ENCODE measurements around the gene COMT. TPM values are rescaled to one million over a fixed set of nuclear protein-coding genes. Genes with fewer than 3 reads are reported as not detected.

The COMT gene
- total and polyA plus RNA-seq, 2 donors from 2014 or later = 118 to 244 TPM

DNA sequence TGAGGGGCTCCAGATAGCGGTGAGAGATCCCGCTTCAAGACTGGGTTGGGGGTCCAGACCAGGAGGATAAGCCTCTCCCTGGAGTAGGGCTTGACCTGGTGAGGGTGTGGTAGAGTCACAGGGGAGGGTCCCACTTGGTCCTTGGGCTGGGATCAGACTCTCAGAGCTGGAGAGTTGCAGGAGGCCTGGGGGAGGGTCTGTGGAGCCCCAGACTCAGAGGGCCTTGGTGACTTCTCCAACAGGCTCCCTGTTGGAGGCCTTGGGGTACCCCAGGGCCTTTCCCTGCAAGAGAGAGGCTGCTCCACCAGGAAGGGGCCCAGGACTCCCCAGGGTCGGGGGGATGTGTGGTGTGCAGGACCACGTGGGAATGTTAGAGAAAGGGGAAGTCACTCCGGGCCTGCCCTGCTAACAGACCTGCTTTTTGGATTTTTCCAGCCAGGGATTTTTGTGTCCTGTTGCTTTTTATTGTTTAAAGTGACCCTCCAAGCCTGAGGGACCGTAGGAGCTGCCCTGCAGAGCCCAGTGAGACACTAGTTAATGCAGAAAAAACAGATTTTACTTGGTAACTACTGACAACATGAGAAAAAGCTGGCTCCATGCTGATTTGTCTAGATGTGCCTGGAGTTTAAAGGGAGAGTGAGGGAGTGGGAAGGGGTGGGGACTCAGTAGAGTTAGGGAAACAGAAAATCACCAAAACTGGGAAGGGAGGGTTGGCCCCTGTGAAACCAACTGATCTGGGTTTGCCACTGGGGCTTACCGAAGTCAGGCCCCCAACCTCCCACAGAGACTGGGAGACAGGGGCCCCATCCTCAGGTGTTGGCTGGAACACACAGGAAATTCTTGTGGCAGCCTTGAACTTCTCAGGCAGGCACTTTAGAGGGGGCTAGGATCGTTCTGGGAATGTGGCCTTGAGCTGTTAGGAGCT lies 847 bp downstream of the COMT start:
- intact Hi-C loops (cut with DNase I) = no loop called here
- FAIRE-seq = no peak
- peak; percentile 38 to 83 (median 70) for DNase-seq
- Histone ChIP-seq H3K9me3 (ENCODE audit: control insufficient read depth in 2 of 3, insufficient read depth in 1 of 3, low read length in 3 of 3) (no peaks in the 10 kb centered on the region), H3K4me3 (ENCODE audit: low read length in 3 of 3) (peak overlapping the region; percentile 71 to 90 (median 83)), H3K4me1 (ENCODE audit: control insufficient read depth in 2 of 3, insufficient read depth in 2 of 3, low read depth in 1 of 3, low read length in 3 of 3) (peaks cover 0 to 22% (median 13%) of the 10 kb centered on the region in 3 donors), H3K27me3 (ENCODE audit: control insufficient read depth, insufficient read depth, low read length) (no peaks in the 10 kb centered on the region), H3K9ac (ENCODE audit: low read length in 3 of 3) (peak overlapping the region; percentile 53 to 98 (median 77)), H3K36me3 (ENCODE audit: control insufficient read depth in 2 of 3, insufficient read depth in 3 of 3, low read length in 3 of 3) (no peaks in the 10 kb centered on the region), H3K27ac (ENCODE audit: low read depth in 2 of 2, low read length in 2 of 2) (peak overlapping the region; percentile 89 to 96)
- TF ChIP-seq, protein P1, sequence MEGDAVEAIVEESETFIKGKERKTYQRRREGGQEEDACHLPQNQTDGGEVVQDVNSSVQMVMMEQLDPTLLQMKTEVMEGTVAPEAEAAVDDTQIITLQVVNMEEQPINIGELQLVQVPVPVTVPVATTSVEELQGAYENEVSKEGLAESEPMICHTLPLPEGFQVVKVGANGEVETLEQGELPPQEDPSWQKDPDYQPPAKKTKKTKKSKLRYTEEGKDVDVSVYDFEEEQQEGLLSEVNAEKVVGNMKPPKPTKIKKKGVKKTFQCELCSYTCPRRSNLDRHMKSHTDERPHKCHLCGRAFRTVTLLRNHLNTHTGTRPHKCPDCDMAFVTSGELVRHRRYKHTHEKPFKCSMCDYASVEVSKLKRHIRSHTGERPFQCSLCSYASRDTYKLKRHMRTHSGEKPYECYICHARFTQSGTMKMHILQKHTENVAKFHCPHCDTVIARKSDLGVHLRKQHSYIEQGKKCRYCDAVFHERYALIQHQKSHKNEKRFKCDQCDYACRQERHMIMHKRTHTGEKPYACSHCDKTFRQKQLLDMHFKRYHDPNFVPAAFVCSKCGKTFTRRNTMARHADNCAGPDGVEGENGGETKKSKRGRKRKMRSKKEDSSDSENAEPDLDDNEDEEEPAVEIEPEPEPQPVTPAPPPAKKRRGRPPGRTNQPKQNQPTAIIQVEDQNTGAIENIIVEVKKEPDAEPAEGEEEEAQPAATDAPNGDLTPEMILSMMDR (IDR thresholded peaks at IDR 0.05; ENCODE audit: borderline replicate concordance, extremely low read depth, insufficient read depth) = no peak

DNA sequence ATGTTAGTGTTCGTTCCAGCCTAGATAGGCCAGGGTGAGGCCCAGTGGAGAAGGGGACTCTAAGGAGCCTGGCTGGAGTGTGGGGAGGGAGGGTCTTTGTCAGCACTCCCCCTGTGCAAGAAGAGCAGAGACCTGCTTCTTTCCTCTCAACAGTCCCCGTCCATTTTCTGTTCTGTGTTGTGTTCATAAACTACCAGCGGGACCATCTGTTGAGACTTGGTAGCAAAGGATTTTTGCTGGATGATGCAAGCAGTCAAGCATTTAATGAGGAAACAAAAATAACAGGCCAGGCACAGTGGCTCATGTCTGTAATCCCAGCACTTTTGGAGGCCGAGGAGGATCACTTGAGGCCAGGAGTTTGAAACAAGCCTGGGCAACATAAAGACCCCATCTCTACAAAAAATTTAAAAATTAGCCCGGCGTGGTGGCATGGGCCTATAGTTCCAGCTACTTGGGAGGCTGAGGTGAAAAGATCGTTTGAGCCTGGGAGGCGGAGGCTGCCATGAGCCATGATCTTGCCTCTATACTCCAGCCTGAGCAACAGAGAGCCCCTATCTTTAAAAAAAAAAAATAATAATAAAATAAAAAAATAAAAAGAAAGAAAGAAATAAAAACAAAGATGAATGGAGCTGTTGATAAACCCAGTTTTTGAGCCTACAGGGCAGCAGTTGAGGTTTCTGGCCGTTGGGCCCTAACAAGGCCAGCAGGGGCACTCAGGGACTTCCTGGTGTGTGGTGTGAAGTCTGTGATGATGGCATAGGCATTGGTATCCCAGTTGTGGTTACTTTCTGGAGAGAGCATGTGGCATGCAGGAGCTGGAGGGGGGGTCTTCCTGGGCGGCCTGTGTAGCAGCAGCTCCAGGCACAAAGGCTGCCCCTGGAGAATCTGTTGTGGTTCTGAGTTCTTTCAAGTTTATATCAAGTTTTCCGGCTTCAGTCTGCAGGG lies 1.8 kb downstream of the COMT start:
- intact Hi-C loops (cut with DNase I) = no loop called here

DNA sequence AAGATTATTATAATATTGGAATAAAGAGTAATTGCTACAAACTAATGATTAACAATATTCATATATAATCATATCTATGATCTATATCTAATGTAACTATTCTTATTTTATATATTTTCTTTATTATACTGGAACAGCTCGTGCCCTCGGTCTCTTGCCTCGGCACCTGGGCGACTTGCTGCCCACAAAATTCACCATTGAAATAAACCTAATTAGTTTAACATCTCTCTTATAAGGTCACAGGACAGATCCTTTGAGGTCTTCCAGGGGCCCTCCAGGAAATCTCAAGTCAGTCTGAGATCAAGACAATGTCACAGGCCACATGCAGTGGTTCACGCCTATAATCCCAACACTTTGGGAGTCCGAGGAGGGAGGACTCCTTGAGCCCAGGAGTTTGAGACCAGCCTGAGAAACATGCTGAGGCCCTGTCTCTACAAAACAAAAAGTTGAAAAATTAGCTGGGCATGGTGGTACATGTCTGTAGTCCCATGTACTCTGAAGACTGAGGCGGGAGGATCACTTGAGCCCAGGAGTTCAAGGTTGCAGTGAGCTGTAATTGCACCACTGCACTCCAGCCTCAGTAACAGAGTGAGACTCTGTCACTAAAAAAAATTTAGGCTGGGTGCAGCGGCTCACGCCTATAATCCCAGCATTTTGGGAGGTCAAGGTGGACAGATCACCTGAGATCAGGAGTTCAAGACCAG lies 6.6 kb downstream of the COMT start:
- no peaks in the 10 kb centered on the region for H3K9me3 ChIP-seq (ENCODE audit: control insufficient read depth in 2 of 3, insufficient read depth in 1 of 3, low read length in 3 of 3)
- DNase-seq = no peak
- intact Hi-C loops (cut with DNase I) = no loop called here
- no peak overlapping the region for H3K9ac ChIP-seq (ENCODE audit: low read length in 3 of 3)
- no peaks in the 10 kb centered on the region for H3K36me3 ChIP-seq (ENCODE audit: control insufficient read depth in 2 of 3, insufficient read depth in 3 of 3, low read length in 3 of 3)
- H3K4me3 ChIP-seq (ENCODE audit: low read length in 3 of 3) = no peak overlapping the region
- no peaks in the 10 kb centered on the region for H3K27me3 ChIP-seq (ENCODE audit: control insufficient read depth, insufficient read depth, low read length)
- H3K27ac ChIP-seq (ENCODE audit: low read depth in 2 of 2, low read length in 2 of 2) = no peak overlapping the region
- TF ChIP-seq, protein P1 (IDR thresholded peaks at IDR 0.05; ENCODE audit: borderline replicate concordance, extremely low read depth, insufficient read depth) = no peak
- H3K4me1 ChIP-seq (ENCODE audit: control insufficient read depth in 2 of 3, insufficient read depth in 2 of 3, low read depth in 1 of 3, low read length in 3 of 3) = peaks cover 0 to 10% (median 5%) of the 10 kb centered on the region in 3 donors
- no peak for FAIRE-seq

More for the DNA sequence above, 1.8 kb downstream of the COMT start:
- Histone ChIP-seq H3K36me3 (ENCODE audit: control insufficient read depth in 2 of 3, insufficient read depth in 3 of 3, low read length in 3 of 3) (no peaks in the 10 kb centered on the region), H3K9me3 (ENCODE audit: control insufficient read depth in 2 of 3, insufficient read depth in 1 of 3, low read length in 3 of 3) (no peaks in the 10 kb centered on the region), H3K27me3 (ENCODE audit: control insufficient read depth, insufficient read depth, low read length) (no peaks in the 10 kb centered on the region), H3K4me3 (ENCODE audit: low read length in 3 of 3) (peak overlapping the region in 2 of 3 donors; percentile 71 to 90), H3K9ac (ENCODE audit: low read length in 3 of 3) (peak overlapping the region; percentile 18 to 98 (median 77)), H3K27ac (ENCODE audit: low read depth in 2 of 2, low read length in 2 of 2) (peak overlapping the region; percentile 89 to 96), H3K4me1 (ENCODE audit: control insufficient read depth in 2 of 3, insufficient read depth in 2 of 3, low read depth in 1 of 3, low read length in 3 of 3) (peaks cover 0 to 24% (median 15%) of the 10 kb centered on the region in 3 donors)
- DNase-seq = peak in 3 of 5 donors; percentile 32 to 81 (median 56)
- TF ChIP-seq, protein P1 (IDR thresholded peaks at IDR 0.05; ENCODE audit: borderline replicate concordance, extremely low read depth, insufficient read depth) = no peak
- no peak for FAIRE-seq
